Neural crest cell (in vitro differentiated cells): ENCODE results near the gene ASTN1. TPM values are rescaled to one million over a fixed set of nuclear protein-coding genes. Genes with fewer than 3 reads are reported as not detected.

ENCODE experiments used
- DNase-seq: peaks from one replicate; pipeline ENCODE4 v3.0.0; 2021; ENCODE audit warnings: low read depth, mixed read lengths, low spot score
- H3K27ac Mint-ChIP-seq: one replicate; pipeline ENCODE4 v1.8.0; 2021; ENCODE audit warnings: mild to moderate bottlenecking, mixed read lengths; ENCODE audit not compliant: unreplicated experiment
- H3K27me3 Mint-ChIP-seq: 2 replicates; pipeline ENCODE4 v1.8.0; 2021; ENCODE audit warnings: low read depth, mild to moderate bottlenecking, mixed read lengths
- H3K36me3 Mint-ChIP-seq: 2 replicates; pipeline ENCODE4 v1.8.0; 2021; ENCODE audit warnings: low read depth, mild to moderate bottlenecking, mixed read lengths
- H3K4me1 Mint-ChIP-seq: 2 replicates; pipeline ENCODE4 v1.8.0; 2021; ENCODE audit warnings: mixed read lengths
- H3K4me3 Mint-ChIP-seq: one replicate; pipeline ENCODE4 v1.8.0; 2021; ENCODE audit warnings: mild to moderate bottlenecking, mixed read lengths
- H3K9me3 Mint-ChIP-seq: 2 replicates; pipeline ENCODE4 v1.8.0; 2021; ENCODE audit warnings: mixed read lengths
- total RNA-seq: library from RNA; stranded (reverse); gene quantifications from 2 replicates; pipeline ENCODE4 v1.2.1, GENCODE V29; 2021
- TF ChIP-seq, protein P1 (sequence below): fragments of 200-600 bp; sonication (generic); conservative IDR thresholded peaks from 2 replicates; pipeline ENCODE4 v1.5.0; 2021; ENCODE audit warnings: antibody characterized with exemption, mild to moderate bottlenecking

ASTN1 gene
- total RNA-seq, 1 donor from 2014 or later, result 21.8 TPM

DNA sequence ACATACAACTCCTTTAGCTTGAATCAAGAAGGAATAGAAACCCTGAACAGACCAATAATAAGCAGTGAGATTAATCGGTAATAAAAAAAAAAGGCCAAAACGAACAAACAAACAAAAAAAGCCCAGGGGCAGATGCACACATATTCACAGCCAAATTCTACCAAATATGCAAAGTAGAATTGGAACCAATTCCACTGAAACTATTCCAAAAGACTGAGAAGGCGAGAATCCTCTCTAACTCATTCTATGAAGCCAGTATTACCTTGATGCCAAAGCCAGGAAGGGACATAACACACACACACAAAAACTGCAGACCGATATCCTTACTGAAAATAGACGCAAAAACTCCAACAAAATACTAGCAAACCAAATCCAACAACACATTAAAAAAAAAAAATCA, 161.6 kb downstream of the ASTN1 start:
- peaks cover 4% of the 10 kb centered on the region for H3K36me3 Mint-ChIP-seq
- TF ChIP-seq, protein P1, sequence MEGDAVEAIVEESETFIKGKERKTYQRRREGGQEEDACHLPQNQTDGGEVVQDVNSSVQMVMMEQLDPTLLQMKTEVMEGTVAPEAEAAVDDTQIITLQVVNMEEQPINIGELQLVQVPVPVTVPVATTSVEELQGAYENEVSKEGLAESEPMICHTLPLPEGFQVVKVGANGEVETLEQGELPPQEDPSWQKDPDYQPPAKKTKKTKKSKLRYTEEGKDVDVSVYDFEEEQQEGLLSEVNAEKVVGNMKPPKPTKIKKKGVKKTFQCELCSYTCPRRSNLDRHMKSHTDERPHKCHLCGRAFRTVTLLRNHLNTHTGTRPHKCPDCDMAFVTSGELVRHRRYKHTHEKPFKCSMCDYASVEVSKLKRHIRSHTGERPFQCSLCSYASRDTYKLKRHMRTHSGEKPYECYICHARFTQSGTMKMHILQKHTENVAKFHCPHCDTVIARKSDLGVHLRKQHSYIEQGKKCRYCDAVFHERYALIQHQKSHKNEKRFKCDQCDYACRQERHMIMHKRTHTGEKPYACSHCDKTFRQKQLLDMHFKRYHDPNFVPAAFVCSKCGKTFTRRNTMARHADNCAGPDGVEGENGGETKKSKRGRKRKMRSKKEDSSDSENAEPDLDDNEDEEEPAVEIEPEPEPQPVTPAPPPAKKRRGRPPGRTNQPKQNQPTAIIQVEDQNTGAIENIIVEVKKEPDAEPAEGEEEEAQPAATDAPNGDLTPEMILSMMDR, result no peak
- H3K27me3 Mint-ChIP-seq, result no peaks in the 10 kb centered on the region
- no peak for DNase-seq
- H3K27ac Mint-ChIP-seq, result no peak overlapping the region
- no peak overlapping the region for H3K4me3 Mint-ChIP-seq
- H3K9me3 Mint-ChIP-seq, result peaks cover 2% of the 10 kb centered on the region
- H3K4me1 Mint-ChIP-seq, result peaks cover 7% of the 10 kb centered on the region

GRCh38 chr1:177001556-177001955, 163.0 kb downstream of the ASTN1 start:
- no peaks in the 10 kb centered on the region for H3K9me3 Mint-ChIP-seq
- H3K27ac Mint-ChIP-seq, result no peak overlapping the region
- H3K36me3 Mint-ChIP-seq, result peaks cover 2% of the 10 kb centered on the region
- H3K27me3 Mint-ChIP-seq, result no peaks in the 10 kb centered on the region
- TF ChIP-seq, protein P1, result no peak
- no peak overlapping the region for H3K4me3 Mint-ChIP-seq
- DNase-seq, result no peak
- peaks cover 13% of the 10 kb centered on the region for H3K4me1 Mint-ChIP-seq

- no peak for DNase-seq
- H3K36me3 Mint-ChIP-seq, result peaks cover 2% of the 10 kb centered on the region
- H3K27me3 Mint-ChIP-seq, result no peaks in the 10 kb centered on the region
- no peaks in the 10 kb centered on the region for H3K9me3 Mint-ChIP-seq
- H3K27ac Mint-ChIP-seq, result no peak overlapping the region
- TF ChIP-seq, protein P1, result no peak
- H3K4me3 Mint-ChIP-seq, result no peak overlapping the region
- peaks cover 30% of the 10 kb centered on the region for H3K4me1 Mint-ChIP-seq
Observed at GRCh38 chr1:176998183-176998795, 166.2 kb downstream of the ASTN1 start.

- TF ChIP-seq, protein P1, result no peak
- Mint-ChIP-seq H3K36me3 (no peaks in the 10 kb centered on the region), H3K4me1 (peaks cover 30% of the 10 kb centered on the region), H3K27ac (peak overlapping the region; percentile 81), H3K9me3 (no peaks in the 10 kb centered on the region), H3K27me3 (no peaks in the 10 kb centered on the region), H3K4me3 (peak overlapping the region; percentile 35)
- DNase-seq, result peak; percentile 10
Observed at GRCh38 chr1:176996456-176997090, 167.9 kb downstream of the ASTN1 start.

- Mint-ChIP-seq H3K36me3 (no peaks in the 10 kb centered on the region), H3K4me3 (no peak overlapping the region), H3K4me1 (peaks cover 39% of the 10 kb centered on the region), H3K9me3 (no peaks in the 10 kb centered on the region), H3K27me3 (no peaks in the 10 kb centered on the region), H3K27ac (no peak overlapping the region)
- TF ChIP-seq, protein P1, result no peak
- no peak for DNase-seq
Observed at GRCh38 chr1:176994931-176995596, 169.4 kb downstream of the ASTN1 start.
